Ramos (cell line): ENCODE measurements around the gene IGDCC3.

ENCODE experiments used
- in situ Hi-C: fragments of 300-500 bp; cut with MboI; formaldehyde crosslinking; loops from one replicate; pipeline ENCODE4 v1.14.3; 2022; ENCODE audit warnings: low sequenced_read_pairs; ENCODE audit not compliant: unreplicated experiment

The IGDCC3 gene

DNA sequence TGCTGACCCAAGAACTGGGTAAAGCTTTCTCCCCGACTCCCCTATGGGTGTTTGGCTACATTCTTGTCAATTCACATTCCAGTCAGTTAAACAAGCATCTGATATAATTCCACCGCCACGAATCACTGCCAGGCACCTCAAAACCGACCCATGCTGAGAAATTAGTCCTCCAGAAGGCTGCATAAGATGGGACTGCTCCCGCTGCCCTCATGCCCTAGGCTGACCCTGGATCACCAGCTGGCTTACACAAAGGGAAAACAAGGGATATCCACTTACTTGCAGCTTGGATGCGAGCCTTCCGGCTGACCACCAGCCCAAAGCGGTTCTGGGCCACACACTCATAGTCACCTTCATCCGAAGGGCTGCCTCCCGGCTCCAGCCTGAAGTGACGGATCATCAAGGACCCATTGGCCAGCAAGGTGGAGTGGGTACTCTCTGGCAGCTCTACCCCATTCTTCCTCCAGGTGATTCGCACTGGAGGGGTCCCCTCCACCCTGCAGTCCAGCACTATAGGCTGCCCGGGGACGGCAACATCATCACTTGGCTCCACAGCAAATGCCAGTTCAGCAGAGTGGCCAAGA, 2.9 kb downstream of the IGDCC3 start:
- in situ Hi-C loops, result no loop called here

- in situ Hi-C loops, result no loop called here
These were observed 3.5 kb downstream of the IGDCC3 start for GRCh38 chr15:65374334-65374733.

- in situ Hi-C loops, result no loop called here
These were observed 4.6 kb downstream of the IGDCC3 start for GRCh38 chr15:65373163-65373651.

DNA sequence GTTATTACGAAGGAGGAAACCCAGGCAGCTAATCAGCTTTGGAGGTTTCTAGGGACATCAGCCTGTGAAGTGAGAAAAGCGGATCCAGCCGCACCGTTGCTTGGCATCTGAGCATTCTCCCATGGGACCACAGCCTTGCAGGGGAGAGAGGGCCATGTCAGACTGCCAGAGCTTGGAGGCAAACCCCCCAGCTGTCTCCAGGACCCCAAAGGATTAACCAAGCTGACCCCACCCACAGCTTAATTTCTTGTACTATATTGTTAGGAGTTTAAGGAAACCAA, 5.1 kb downstream of the IGDCC3 start:
- in situ Hi-C loops, result no loop called here

- in situ Hi-C loops, result no loop called here
These were observed 5.6 kb downstream of the IGDCC3 start for GRCh38 chr15:65371976-65372786.

GRCh38 chr15:65370885-65371284, 6.9 kb downstream of the IGDCC3 start:
- in situ Hi-C loops, result no loop called here

- in situ Hi-C loops, result no loop called here
These were observed 8.2 kb downstream of the IGDCC3 start for GRCh38 chr15:65369651-65370050.

- in situ Hi-C loops, result no loop called here
These were observed 8.6 kb downstream of the IGDCC3 start for GRCh38 chr15:65369212-65369547.

GRCh38 chr15:65368302-65369211, 9.2 kb downstream of the IGDCC3 start:
- in situ Hi-C loops, result no loop called here

DNA sequence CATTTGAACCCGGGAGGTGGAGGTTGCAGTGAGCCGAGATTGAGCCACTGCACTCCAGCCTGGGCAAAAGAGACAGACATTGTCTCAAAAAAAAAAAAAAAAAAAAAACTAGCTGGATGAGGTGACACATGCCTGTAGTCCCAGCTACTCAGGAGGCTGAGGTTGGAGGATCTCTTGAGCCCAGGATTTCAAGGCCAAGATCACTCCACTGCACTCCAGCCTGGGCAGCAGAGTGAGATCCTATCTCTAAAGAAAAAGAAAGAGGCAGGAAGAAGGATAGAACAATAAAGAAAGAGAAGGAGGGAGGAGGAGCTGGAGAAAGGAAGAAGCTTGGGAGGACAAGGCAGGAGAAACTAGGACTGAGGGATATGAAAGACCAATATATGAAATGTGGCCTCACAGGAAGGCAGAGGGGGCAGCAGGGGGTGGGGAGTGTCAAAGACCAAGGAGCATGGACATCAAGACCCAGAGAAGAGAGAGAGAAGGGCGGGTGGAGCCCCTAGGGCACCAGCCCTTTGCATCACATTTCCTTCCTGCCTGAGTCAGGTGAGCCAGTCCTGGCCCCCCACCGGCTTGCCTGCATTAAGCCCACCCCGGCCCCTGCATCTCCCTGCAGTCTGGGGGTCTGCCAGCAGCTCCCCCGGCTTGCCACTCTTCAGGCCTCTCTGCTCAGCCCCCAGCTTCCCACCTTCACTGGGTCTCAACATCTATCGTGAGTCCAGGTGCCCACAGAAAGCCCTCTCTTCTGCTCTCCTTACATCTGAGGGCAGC, 11.5 kb downstream of the IGDCC3 start:
- in situ Hi-C loops, result no loop called here

DNA sequence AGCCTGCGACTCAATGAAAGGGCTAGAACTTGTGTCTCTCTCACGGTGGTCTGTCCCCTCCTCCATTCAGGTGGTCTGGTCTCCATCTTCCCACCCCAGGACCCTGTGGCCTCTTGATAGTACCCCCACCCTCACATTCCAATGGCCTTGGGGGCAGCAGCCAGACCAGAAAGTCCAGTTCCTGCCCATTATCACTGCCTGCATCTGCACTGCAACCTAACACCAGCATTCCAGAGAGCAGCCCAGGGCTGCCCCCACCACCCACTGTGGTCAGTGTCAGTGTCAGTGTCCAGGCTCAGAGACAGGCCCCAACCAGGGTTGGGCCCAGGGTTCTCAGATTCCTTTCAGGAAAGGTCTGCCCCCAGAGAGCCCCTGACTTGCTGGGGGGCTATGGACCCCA, 12.6 kb downstream of the IGDCC3 start:
- in situ Hi-C loops, result no loop called here

DNA sequence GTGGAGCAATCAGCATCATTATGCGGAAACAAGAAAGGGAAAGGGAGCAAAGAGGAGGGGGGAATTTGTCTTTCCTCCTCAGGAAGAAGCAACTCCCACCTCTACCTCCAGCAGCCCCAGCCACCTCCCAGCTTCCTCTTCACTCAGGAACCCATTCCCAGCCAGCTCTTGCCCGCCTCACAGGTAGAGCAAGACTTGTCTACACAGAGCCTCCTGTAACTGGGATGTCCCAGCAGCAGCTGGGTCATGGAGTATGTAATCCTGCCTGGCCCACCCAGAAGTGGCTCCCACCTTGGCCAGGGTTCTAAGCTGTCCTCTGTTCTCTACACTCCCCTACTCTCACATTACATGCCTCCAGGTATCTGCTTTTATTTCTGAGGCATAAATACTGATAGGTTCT, 14.0 kb downstream of the IGDCC3 start:
- in situ Hi-C loops, result no loop called here

DNA sequence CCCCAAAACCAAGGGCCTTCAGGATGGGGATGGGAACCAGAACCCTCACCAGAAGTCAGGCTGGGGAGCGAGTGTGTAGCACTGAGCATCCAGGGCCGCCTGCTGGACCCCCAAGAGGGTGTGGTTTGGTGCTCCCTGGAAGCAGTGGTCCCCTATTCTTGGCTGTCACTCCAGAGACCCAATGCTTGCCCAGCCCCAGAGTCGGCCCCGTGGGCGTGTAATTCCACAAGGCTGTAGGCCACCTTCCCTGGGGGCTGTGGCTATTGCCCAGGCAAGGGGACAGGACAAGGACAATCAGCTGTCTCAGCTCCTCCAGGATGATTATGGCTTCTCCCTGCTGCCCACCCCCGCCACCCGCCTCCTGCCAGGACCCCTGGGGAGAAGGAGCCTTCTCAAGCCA, 14.5 kb downstream of the IGDCC3 start:
- in situ Hi-C loops, result no loop called here

GRCh38 chr15:65362491-65362890, 15.3 kb downstream of the IGDCC3 start:
- in situ Hi-C loops, result no loop called here

DNA sequence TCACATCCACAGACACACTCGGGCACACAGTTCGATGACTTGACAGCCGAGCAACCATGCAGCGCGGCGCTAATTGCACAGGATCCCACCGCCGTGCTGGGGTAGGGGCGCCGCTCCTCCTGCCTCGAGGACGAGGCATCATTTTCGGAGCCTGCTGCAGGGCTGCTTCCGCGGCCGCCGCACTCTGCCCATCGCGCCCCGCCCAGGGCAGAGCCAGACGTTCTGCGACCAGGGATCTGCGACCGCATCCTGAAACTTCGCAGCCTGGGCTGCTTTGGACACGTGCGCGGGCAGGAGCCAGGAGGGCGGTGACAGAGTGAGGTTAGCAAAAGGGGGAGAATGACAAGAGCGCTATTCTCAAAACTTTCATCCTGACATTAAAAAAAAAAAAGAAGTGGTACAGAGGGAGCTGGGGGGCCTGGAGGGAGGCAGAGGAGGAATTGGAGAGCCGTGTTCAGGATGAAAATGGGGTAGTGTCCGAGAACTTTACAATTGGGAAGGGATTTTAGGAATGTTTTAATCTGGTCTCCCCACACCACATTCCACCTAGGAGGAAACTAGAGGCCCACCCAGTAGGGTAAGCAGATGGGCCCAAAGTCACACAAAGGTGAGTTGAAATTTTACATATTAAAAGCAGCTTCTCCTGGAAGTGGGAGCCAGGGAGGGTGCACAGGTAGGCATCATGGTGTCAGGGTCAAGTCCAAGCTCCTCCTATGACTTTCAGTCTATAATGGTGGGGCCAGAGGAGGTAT, 15.9 kb downstream of the IGDCC3 start:
- in situ Hi-C loops, result no loop called here

- in situ Hi-C loops, result no loop called here
These were observed 17.3 kb downstream of the IGDCC3 start for GRCh38 chr15:65360506-65360905.

- in situ Hi-C loops, result no loop called here
These were observed 21.8 kb downstream of the IGDCC3 start for GRCh38 chr15:65355988-65356353.

GRCh38 chr15:65355173-65355987, 22.4 kb downstream of the IGDCC3 start:
- in situ Hi-C loops, result no loop called here

GRCh38 chr15:65354835-65355172, 23.0 kb downstream of the IGDCC3 start:
- in situ Hi-C loops, result no loop called here
